CD4-positive, alpha-beta T cell (primary cell): ENCODE data around the gene COX8C. TPM values are rescaled to one million over a fixed set of nuclear protein-coding genes. Genes with fewer than 3 reads are reported as not detected.

Source experiments
- ATAC-seq: fragments of 200-7000 bp; cut with Tn5 transposase; one replicate; pipeline ENCODE4 v1.10.0; 2022; ENCODE audit warnings: mild to moderate bottlenecking; ENCODE audit not compliant: poor library complexity
- CTCF ChIA-PET: fragments of 350-600 bp; sonication (Branson Sonifier 250); formaldehyde crosslinking; loops from one replicate; lab custom pipeline; 2021; ENCODE audit warnings: antibody characterized with exemption, inconsistent platforms; lab: Charles Lee
- POLR2A ChIA-PET: fragments of 350-600 bp; sonication (Branson Sonifier 250); formaldehyde crosslinking; loops from one replicate; lab custom pipeline; 2021; ENCODE audit warnings: antibody characterized with exemption, inconsistent platforms; lab: Charles Lee
- DNase-seq, 14 experiments: peaks; one replicate each; pipeline ENCODE4 v3.0.0-alpha.2; 2013 to 2020; ENCODE audit warnings: mixed read lengths in 2 of 14
- H3K27ac ChIP-seq, 2 donors: one replicate each; pipeline versions ENCODE4 v1.5.1 to v1.7.0; 2013; ENCODE audit warnings: low read length in 2 of 2, low read depth in 1 of 2, mild to moderate bottlenecking in 1 of 2
- H3K27me3 ChIP-seq, 2 experiments: 1 replicate in 1 of 2; 2 replicates in 1 of 2; pipeline versions ENCODE4 v1.6.1 to v1.7.0; 2013; ENCODE audit warnings: low read length in 2 of 2, control low read depth in 1 of 2, mild to moderate bottlenecking in 1 of 2, moderate library complexity in 1 of 2; ENCODE audit not compliant: insufficient read depth in 2 of 2, control insufficient read depth in 1 of 2
- H3K36me3 ChIP-seq: one replicate; pipeline ENCODE4 v1.6.1; 2013; ENCODE audit warnings: low read length, control low read depth; ENCODE audit not compliant: insufficient read depth
- H3K4me1 ChIP-seq: one replicate; pipeline ENCODE4 v1.6.1; 2013; ENCODE audit warnings: low read length, control low read depth; ENCODE audit not compliant: insufficient read depth
- H3K4me3 ChIP-seq: one replicate; pipeline ENCODE4 v1.5.1; 2013; ENCODE audit warnings: mild to moderate bottlenecking, low read length, moderate library complexity
- H3K9me3 ChIP-seq, 2 experiments: 1 replicate in 1 of 2; 2 replicates in 1 of 2; pipeline versions ENCODE4 v1.6.1 to v1.7.0; 2013; ENCODE audit warnings: low read length in 2 of 2, mild to moderate bottlenecking in 2 of 2, control low read depth in 1 of 2, moderate library complexity in 1 of 2; ENCODE audit not compliant: control insufficient read depth in 1 of 2, insufficient read depth in 1 of 2
- H3K27ac Mint-ChIP-seq: one replicate; pipeline ENCODE4 v1.8.0; 2020; ENCODE audit warnings: mixed read lengths
- H3K27me3 Mint-ChIP-seq: one replicate; pipeline ENCODE4 v1.8.0; 2021; ENCODE audit warnings: mixed read lengths
- H3K36me3 Mint-ChIP-seq: one replicate; pipeline ENCODE4 v1.8.0; 2021; ENCODE audit warnings: low read depth, mixed read lengths
- H3K4me1 Mint-ChIP-seq: one replicate; pipeline ENCODE4 v1.8.0; 2021; ENCODE audit warnings: low read depth, mixed read lengths
- H3K4me3 Mint-ChIP-seq: one replicate; pipeline ENCODE4 v1.8.0; 2020; ENCODE audit warnings: mild to moderate bottlenecking, mixed read lengths
- H3K9me3 Mint-ChIP-seq: one replicate; pipeline ENCODE4 v1.8.0; 2020; ENCODE audit warnings: mixed read lengths
- CTCF ChIP-seq: fragments of 200-600 bp; IDR thresholded peaks from one replicate; pipeline ENCODE4 v1.8.0; 2022; ENCODE audit warnings: antibody characterized with exemption, mild to moderate bottlenecking
- intact Hi-C, 2 experiments: fragments of 100-400 bp; cut with DNase I in 1 of 2; cut with micrococcal nuclease in 1 of 2; formaldehyde crosslinking; loops; one replicate each; pipeline versions ENCODE4 v1.15.1 to v1.9.0; 2023 to 2025; cut with DNase I, micrococcal nuclease
- total RNA-seq, 174 experiments: library from RNA in 2 of 174; stranded (reverse) in 2 of 174; gene quantifications; one replicate each; pipeline ENCODE4 v1.2.3 and lab custom pipeline; 2021 to 2026

COX8C gene
- total RNA-seq, 2 experiments from 2014 or later: not detected

GRCh38 chr14:93333631-93334103 is 13.3 kb upstream of the COX8C start:
- POLR2A ChIA-PET: interaction anchor here (1.4 kb wide), 1 partner anchor 127 kb away, joined by 4 read pairs; the partner anchor contains the start of genes GON7 and UBR7
- Histone ChIP-seq H3K27ac (peak overlapping the region; percentile 52 to 55), H3K4me1 (peaks cover 20% of the 10 kb centered on the region), H3K36me3 (no peaks in the 10 kb centered on the region), H3K27me3 (no peaks in the 10 kb centered on the region), H3K4me3 (peak overlapping the region; percentile 80), H3K9me3 (peaks cover 0 to 3% of the 10 kb centered on the region in 2 experiments)
- ATAC-seq (no peak), DNase-seq (peak in 1 of 14 experiments; percentile 4)
- no peaks in the 10 kb centered on the region for H3K27me3 Mint-ChIP-seq
- H3K4me3 Mint-ChIP-seq: peak overlapping the region; percentile 97
- TF ChIP-seq CTCF: no peak
- CTCF ChIA-PET: interaction anchor here (1.5 kb wide), 1 partner anchor 221 kb away, joined by 4 read pairs; no protein-coding TSS in a partner anchor
- peak overlapping the region; percentile 92 for H3K27ac Mint-ChIP-seq
- peaks cover 52% of the 10 kb centered on the region for H3K4me1 Mint-ChIP-seq
- H3K9me3 Mint-ChIP-seq: no peaks in the 10 kb centered on the region
- intact Hi-C loops: loop anchor here (1.0 to 5.0 kb wide), 7 partner anchors 126 to 844 kb away; partner anchors contain the start of genes DDX24 (in 1 of the 2), GOLGA5 (in 1 of the 2), GON7 (in 1 of the 2) and IFI27L1 (in 1 of the 2)
- H3K36me3 Mint-ChIP-seq: peaks cover 14% of the 10 kb centered on the region

DNA sequence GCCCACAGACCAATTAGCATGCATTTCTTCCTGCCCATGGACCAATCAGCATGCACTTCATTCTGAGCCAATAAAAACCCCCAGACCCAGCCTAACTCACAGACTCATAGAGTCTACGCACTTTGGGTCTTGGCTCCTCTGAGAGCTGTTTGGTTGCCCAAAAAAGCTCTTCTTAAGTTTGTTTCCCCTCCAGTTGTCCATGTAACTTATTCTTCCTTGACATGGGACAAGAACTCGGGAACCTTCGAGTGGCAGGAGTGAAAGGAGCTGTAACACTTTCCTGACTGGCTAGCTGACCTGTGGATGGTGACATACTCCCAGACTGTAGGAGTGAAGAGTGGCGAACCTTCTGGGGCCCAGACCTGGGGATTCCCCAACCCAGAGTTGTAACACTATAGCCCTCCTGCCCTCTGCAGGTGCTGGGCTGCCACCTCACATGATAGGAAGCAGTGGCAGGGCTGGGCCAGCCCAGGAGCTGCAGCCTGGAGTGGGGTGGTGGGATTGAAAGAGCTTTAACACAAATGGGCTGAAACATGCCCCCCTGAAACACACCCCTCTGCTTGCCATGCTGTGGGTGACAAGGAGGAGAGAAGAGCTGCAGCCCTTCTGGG is 9.7 kb upstream of the COX8C start:
- ChIA-PET POLR2A (no interaction called here), CTCF (no interaction called here)
- Histone ChIP-seq H3K27ac (no peak overlapping the region), H3K4me3 (no peak overlapping the region), H3K27me3 (peaks cover 0 to 2% of the 10 kb centered on the region in 2 experiments), H3K4me1 (peaks cover 7% of the 10 kb centered on the region), H3K9me3 (peaks cover 6 to 10% of the 10 kb centered on the region in 2 experiments), H3K36me3 (no peaks in the 10 kb centered on the region)
- no peaks in the 10 kb centered on the region for H3K9me3 Mint-ChIP-seq
- no peaks in the 10 kb centered on the region for H3K27me3 Mint-ChIP-seq
- peaks cover 18% of the 10 kb centered on the region for H3K4me1 Mint-ChIP-seq
- H3K27ac Mint-ChIP-seq: no peak overlapping the region
- ATAC-seq (no peak), DNase-seq (peak in 1 of 14 experiments; percentile 26)
- intact Hi-C loops: no loop called here
- no peak for TF ChIP-seq CTCF
- H3K36me3 Mint-ChIP-seq: peaks cover 10% of the 10 kb centered on the region
- no peak overlapping the region for H3K4me3 Mint-ChIP-seq

GRCh38 chr14:93337884-93338283 is 9.1 kb upstream of the COX8C start:
- intact Hi-C loops: no loop called here
- no peak overlapping the region for H3K4me3 ChIP-seq
- H3K27me3 Mint-ChIP-seq: no peaks in the 10 kb centered on the region
- H3K27me3 ChIP-seq: peaks cover 0 to 2% of the 10 kb centered on the region in 2 experiments
- DNase-seq (no peak), ATAC-seq (no peak)
- H3K27ac Mint-ChIP-seq: no peak overlapping the region
- H3K27ac ChIP-seq: no peak overlapping the region
- H3K4me1 ChIP-seq: peaks cover 7% of the 10 kb centered on the region
- H3K9me3 ChIP-seq: peaks cover 6 to 10% of the 10 kb centered on the region in 2 experiments
- H3K9me3 Mint-ChIP-seq: no peaks in the 10 kb centered on the region
- TF ChIP-seq CTCF: no peak
- H3K4me3 Mint-ChIP-seq: no peak overlapping the region
- ChIA-PET POLR2A (no interaction called here), CTCF (no interaction called here)
- peaks cover 7% of the 10 kb centered on the region for H3K36me3 Mint-ChIP-seq
- peaks cover 18% of the 10 kb centered on the region for H3K4me1 Mint-ChIP-seq
- no peaks in the 10 kb centered on the region for H3K36me3 ChIP-seq
